ENCODE measurements around the gene SPECC1.

DNA sequence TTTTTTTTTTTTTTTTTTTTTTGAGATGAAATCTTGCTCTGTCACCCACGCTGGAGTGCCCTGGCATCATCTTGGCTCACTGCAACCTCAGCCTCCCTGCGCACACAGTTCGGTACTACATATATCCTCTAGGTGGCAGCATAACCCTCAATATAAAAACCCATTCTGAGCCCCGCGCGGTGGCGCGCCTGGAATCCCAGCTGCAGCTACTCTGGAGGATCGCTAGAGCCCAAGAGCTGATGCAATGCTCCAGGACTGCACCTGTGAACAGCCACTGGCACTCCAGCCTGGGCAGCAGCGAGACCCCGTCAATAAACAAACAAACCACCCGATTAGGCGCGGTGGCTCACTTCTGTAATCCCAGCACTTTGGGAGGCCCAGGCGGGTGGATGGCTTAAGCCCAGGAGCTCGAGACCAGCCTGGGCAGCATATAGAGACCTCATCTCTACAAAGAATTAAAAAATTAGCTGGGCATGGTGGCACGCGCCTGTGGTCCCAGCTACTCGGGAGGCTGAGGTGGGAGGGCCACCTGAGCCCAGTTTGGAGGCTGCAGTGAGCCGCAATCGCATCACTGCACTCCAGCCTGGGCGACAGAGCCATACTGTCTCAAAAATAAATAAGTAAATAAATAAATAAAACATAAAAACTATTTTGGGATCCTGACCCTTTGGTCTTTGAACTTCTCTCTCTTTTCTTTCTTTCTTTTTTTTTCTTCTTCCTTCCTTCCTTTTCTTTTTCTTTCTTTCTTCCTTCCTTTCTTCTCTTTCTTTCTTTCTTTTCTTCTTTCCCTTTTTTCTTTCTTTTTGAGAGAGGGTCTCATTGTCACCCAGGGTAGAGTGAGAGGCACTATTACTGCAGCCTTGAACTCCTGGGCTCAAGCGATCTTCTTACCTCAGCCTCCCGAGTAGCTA lies 16.1 kb upstream of the SPECC1 start:
- TF ChIP-seq, protein P1, sequence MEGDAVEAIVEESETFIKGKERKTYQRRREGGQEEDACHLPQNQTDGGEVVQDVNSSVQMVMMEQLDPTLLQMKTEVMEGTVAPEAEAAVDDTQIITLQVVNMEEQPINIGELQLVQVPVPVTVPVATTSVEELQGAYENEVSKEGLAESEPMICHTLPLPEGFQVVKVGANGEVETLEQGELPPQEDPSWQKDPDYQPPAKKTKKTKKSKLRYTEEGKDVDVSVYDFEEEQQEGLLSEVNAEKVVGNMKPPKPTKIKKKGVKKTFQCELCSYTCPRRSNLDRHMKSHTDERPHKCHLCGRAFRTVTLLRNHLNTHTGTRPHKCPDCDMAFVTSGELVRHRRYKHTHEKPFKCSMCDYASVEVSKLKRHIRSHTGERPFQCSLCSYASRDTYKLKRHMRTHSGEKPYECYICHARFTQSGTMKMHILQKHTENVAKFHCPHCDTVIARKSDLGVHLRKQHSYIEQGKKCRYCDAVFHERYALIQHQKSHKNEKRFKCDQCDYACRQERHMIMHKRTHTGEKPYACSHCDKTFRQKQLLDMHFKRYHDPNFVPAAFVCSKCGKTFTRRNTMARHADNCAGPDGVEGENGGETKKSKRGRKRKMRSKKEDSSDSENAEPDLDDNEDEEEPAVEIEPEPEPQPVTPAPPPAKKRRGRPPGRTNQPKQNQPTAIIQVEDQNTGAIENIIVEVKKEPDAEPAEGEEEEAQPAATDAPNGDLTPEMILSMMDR (IDR thresholded peaks at IDR 0.05): peak in 3 of 4 experiments; percentile 84 to 89 (median 88)
- no peak for TF ChIP-seq POLR2AphosphoS5 (IDR thresholded peaks at IDR 0.05)

Measured in gastroesophageal sphincter (tissue), 3 donors.